ENCODE data around the gene MEF2A. TPM values are rescaled to one million over a fixed set of nuclear protein-coding genes. Genes with fewer than 3 reads are reported as not detected.
"Not testable (repeated sequence)": the region's sequence is repeated elsewhere in the genome, so short reads cannot be mapped to it uniquely, and the experiment has no call there.

The MEF2A gene
- total RNA-seq, 1 donor from 2014 or later: 88.3 TPM

DNA sequence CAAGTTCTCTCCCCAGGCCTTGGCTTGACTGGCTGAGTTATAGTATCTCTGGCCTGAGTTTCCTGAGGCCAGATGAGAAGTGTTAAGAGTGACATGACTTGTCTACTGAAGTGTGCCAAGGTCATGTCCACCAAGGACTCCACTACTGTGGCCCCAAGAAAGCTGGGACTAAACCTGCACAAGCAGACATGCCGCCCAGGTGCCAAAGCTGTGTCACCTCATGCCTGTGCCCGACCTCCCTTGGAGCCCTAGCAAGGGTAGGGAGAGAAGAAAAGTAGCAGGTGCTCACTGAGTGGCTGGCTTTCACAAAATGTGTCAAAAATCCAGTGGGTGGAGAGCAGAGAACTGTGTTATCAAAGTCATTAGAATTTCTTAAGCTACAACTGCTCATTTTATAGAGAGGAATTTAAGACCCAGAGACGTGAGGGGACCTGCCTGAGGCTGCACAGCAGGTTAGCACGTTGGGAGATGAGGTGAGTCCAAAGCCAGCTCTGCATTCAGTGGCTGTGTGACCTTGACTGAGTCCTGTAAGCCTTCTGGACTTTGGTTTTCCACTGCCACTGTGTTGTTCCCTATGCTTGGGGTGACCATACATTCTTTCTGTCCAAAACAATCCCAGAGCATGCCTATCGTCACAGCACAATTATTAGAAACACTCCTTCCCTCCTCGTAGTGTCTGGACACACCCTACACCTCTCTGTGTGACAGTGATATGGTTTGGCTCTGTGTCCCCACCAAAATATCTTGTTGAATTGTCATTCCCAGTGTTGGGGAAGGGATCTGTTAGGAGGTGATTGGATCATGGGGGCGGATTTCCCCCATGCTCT lies 172.4 kb downstream of the MEF2A start:
- POLR2A ChIA-PET: no interaction called here
- DNase-seq: no peak
- no peak for ATAC-seq (ENCODE audit: low read depth)
- intact Hi-C loops (cut with micrococcal nuclease): loop anchor here (10.0 kb wide), 1 partner anchor 1093 kb away; the partner anchor contains the start of gene IGF1R
- no peaks in the 10 kb centered on the region for H3K9me3 Mint-ChIP-seq
- no peaks in the 10 kb centered on the region for H3K27me3 Mint-ChIP-seq
- CTCF ChIA-PET: no interaction called here
- H3K4me1 Mint-ChIP-seq: peaks cover 6% of the 10 kb centered on the region
- no peak for TF ChIP-seq CTCF (IDR thresholded peaks at IDR 0.05)
- no peaks in the 10 kb centered on the region for H3K36me3 Mint-ChIP-seq (ENCODE audit: low read depth)
- no peak overlapping the region for H3K27ac Mint-ChIP-seq
- H3K4me3 Mint-ChIP-seq: no peak overlapping the region

DNA sequence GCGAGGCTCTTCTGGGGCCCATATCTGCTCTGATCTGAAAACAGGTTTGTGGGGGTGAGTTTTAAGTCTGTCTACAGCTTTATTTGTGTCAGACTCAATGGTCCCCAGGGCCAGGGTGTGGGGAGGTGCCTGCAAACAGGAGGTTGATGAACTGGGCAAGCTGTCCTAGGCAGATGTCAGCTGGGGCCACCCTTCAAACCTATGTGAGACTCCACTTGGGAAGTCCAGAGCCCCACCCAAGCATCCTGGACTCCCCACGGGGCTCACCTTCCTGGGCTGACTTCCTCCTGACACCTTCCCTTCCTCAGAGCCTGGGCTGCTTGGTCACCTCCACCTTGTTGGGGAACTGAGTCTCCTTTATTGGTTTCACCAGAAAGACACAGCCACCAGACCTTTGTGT lies 176.1 kb downstream of the MEF2A start:
- ChIA-PET CTCF (no interaction called here), POLR2A (no interaction called here)
- Mint-ChIP-seq H3K27ac (no peak overlapping the region), H3K36me3 (ENCODE audit: low read depth) (no peaks in the 10 kb centered on the region), H3K4me3 (no peak overlapping the region), H3K4me1 (no peaks in the 10 kb centered on the region), H3K9me3 (no peaks in the 10 kb centered on the region), H3K27me3 (peaks cover 5% of the 10 kb centered on the region)
- DNase-seq: no peak
- intact Hi-C loops (cut with micrococcal nuclease): no loop called here
- TF ChIP-seq CTCF (IDR thresholded peaks at IDR 0.05): no peak
- ATAC-seq (ENCODE audit: low read depth): no peak

GRCh38 chr15:99744142-99744541 lies 178.4 kb downstream of the MEF2A start:
- ATAC-seq (ENCODE audit: low read depth) (no peak), DNase-seq (no peak)
- Mint-ChIP-seq H3K9me3 (no peaks in the 10 kb centered on the region), H3K36me3 (ENCODE audit: low read depth) (no peaks in the 10 kb centered on the region), H3K27ac (no peak overlapping the region), H3K4me3 (no peak overlapping the region), H3K27me3 (peaks cover 5% of the 10 kb centered on the region), H3K4me1 (no peaks in the 10 kb centered on the region)
- intact Hi-C loops (cut with micrococcal nuclease): no loop called here
- TF ChIP-seq CTCF (IDR thresholded peaks at IDR 0.05): no peak
- CTCF ChIA-PET: no interaction called here
- POLR2A ChIA-PET: no interaction called here

- ChIA-PET CTCF (no interaction called here), POLR2A (no interaction called here)
- TF ChIP-seq CTCF (IDR thresholded peaks at IDR 0.05): no peak
- ATAC-seq (ENCODE audit: low read depth): no peak
- Mint-ChIP-seq H3K27me3 (peaks cover 5% of the 10 kb centered on the region), H3K27ac (no peak overlapping the region), H3K4me3 (no peak overlapping the region), H3K36me3 (ENCODE audit: low read depth) (no peaks in the 10 kb centered on the region), H3K9me3 (no peaks in the 10 kb centered on the region), H3K4me1 (no peaks in the 10 kb centered on the region)
- no peak for DNase-seq
- intact Hi-C loops (cut with micrococcal nuclease): no loop called here
Measured at GRCh38 chr15:99745370-99746086, 179.7 kb downstream of the MEF2A start.

GRCh38 chr15:99749386-99749785 lies 183.6 kb downstream of the MEF2A start:
- Mint-ChIP-seq H3K27me3 (peaks cover 2% of the 10 kb centered on the region), H3K9me3 (no peaks in the 10 kb centered on the region), H3K36me3 (ENCODE audit: low read depth) (no peaks in the 10 kb centered on the region), H3K4me3 (no peak overlapping the region), H3K27ac (no peak overlapping the region), H3K4me1 (no peaks in the 10 kb centered on the region)
- DNase-seq: no peak
- ATAC-seq (ENCODE audit: low read depth): no peak
- POLR2A ChIA-PET: no interaction called here
- TF ChIP-seq CTCF (IDR thresholded peaks at IDR 0.05): no peak
- CTCF ChIA-PET: no interaction called here
- intact Hi-C loops (cut with micrococcal nuclease): no loop called here

GRCh38 chr15:99750326-99750725 lies 184.5 kb downstream of the MEF2A start:
- DNase-seq; H3K9me3 Mint-ChIP-seq; ATAC-seq (ENCODE audit: low read depth); H3K36me3 Mint-ChIP-seq (ENCODE audit: low read depth); CTCF ChIA-PET; H3K27me3 Mint-ChIP-seq; POLR2A ChIA-PET; H3K27ac Mint-ChIP-seq; H3K4me1 Mint-ChIP-seq; H3K4me3 Mint-ChIP-seq: not testable (repeated sequence)
- intact Hi-C loops (cut with micrococcal nuclease): loop anchor here (10.0 kb wide), 1 partner anchor 646 kb away; the partner anchor contains the start of gene SYNM

Data from activated B cell treated with CpG ODN at 0.5 μM for 24 hours (primary cell).